Fibroblast of skin of back (primary cell): Measurements from ENCODE around the gene NTM.

Source experiments
- DNase-seq: peaks from one replicate; pipeline ENCODE4 v3.0.0-alpha.2; 2013

NTM gene

GRCh38 chr11:132126973-132127899 lies 756.8 kb downstream of the NTM start:
- DNase-seq = peak; percentile 91

DNA sequence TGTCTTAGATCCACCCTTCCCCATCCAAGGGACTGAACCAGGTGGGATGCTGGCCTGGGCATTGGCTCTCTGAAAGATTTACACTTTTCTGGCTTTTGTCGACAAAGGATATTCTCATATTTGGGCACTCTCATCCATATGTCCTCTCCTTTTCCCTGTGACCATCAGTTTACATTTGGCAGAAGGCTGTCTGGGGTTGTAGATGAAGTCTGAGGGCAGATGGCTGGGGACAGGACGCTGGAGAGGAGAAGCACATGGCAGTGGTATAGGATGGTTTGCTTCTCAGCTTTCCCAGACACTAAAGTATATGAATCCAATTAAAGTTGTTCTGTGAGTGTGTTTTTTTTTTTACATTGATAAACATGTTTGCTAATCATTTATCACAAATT lies 757.5 kb downstream of the NTM start:
- DNase-seq = no peak

GRCh38 chr11:132131047-132131446 lies 760.6 kb downstream of the NTM start:
- DNase-seq = peak; percentile 31

DNA sequence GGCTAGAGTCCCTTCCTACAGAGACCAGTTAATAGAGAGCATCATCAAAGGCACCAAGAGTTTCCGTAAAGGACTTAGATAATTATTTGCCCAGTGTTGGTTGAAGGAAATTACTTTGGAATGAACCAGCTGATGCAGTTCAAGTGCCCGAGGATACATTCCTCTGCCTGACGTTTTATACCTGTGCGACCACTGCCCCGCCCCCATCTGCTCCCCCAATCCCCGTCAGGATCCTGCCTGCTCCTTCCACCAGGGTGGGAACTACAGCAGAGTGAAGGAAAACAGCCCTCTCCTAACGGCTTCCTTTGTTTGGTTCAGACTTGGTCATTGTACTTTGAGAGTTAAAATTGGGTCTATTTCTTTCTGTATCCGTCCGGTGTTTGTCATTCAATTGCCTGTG lies 761.5 kb downstream of the NTM start:
- no peak for DNase-seq

DNA sequence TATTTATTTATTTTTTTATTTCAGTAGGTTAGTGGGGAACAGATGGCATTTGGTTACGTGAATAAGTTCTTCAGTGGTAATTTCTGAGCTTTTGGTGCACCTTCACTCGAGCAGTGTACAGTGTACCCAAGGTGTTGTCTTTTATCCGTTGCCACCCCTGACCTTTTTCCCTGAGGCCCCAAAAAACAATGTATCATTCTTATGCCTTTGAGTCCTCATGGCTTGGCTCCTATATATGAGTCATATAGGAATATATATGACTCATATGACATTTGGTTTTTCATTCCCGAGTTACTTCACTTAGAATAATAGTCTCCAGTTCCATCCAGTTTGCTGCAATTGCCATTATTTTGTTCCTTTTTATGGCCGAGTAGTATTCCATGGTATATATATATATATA lies 763.9 kb downstream of the NTM start:
- DNase-seq = peak; percentile 72

- no peak for DNase-seq
Observed at GRCh38 chr11:132137289-132137980, 767.0 kb downstream of the NTM start.

DNA sequence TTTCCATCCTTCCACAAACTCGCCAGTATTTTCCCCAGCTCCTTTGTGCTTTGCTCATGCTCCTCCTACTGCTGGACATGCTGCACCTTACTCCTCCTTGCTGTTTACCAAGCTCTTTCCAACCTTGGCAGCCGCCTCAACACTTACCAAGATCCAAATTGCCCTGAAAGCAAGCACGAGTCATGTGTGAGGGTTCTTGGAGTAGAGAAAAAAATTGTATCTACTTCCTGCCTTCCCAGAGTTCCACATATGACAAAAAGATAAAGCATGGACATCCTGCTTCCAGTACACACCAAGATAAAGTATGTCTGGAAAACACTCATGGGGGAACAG lies 767.5 kb downstream of the NTM start:
- DNase-seq = peak; percentile 30

GRCh38 chr11:132139181-132139580 lies 768.8 kb downstream of the NTM start:
- no peak for DNase-seq

DNA sequence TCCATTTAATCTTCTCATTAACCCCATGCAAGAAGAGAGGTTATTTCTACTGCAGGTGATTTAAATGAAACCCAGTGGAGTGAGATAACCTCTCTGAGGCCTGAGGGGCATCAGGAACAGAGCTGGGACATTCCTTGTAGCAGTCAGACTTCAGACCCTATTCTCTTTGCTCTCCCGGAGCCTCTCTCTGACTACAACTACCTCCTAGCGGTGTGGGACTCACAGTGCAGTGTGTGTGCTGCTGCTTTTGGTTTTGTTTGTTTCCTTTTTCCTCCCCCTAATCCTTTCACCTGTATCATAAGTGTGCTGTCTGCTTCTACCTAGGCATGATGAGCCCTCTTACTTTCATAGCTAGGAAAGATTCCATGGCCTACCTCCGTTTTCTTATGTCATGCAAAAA lies 769.6 kb downstream of the NTM start:
- no peak for DNase-seq

DNA sequence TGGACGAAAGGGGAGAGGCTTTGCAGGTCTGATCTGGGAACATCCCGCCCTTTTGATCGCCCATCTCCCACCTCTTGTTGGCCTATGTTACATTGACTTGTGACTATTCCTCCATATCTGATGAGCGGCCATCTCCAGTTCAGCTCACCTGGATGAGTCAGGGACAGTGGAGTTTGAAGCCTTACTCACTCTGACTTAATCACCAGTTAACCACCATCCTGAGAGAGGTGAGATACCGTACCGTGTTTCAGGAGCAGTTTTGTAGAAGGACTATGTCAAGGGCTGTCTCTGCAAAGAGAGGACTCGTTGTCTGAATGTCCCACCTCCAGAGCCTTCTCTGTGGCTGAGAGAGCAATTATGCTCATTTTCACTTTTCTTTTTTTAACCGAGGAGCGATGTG lies 771.7 kb downstream of the NTM start:
- DNase-seq = no peak

- DNase-seq = no peak
Observed at GRCh38 chr11:132142554-132142953, 772.1 kb downstream of the NTM start.

DNA sequence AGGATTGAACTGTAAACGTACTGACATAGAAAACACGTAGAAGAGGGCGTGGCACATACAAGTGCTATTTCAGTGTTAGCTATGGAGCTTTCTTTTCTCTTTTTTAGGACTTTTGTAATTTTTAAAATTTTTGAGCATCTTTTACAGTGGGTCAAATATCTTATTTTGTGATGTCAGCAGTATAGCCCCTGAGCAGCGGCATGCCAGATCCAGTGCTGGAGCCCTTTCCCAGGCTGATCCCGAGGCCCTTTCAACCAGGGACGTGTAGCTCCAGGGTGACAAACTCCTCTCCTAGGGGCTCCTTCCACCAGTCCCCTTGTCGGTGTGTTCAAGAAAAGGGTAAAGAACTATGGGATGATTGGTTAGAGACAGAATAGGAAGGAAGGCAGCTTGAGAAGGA lies 777.0 kb downstream of the NTM start:
- DNase-seq = no peak

DNA sequence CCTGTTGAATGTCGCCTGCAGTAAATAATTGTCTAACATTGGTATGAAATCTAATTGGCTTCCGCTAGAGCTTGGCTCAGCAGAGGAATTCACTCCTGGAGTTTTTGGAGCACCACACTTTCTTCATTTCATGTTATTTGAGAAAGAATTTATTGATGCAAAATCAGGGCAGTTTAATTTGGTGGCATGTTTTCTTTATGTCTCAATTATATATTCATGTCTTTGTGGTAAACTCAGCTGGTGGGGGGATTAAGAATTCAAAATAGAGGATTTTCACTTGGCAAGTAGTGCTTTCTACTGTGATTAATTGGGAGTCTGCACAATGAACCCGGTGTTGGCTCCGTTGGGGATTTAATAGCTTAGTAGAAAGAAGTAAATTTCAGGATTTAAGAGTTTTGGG lies 784.4 kb downstream of the NTM start:
- DNase-seq = no peak

DNA sequence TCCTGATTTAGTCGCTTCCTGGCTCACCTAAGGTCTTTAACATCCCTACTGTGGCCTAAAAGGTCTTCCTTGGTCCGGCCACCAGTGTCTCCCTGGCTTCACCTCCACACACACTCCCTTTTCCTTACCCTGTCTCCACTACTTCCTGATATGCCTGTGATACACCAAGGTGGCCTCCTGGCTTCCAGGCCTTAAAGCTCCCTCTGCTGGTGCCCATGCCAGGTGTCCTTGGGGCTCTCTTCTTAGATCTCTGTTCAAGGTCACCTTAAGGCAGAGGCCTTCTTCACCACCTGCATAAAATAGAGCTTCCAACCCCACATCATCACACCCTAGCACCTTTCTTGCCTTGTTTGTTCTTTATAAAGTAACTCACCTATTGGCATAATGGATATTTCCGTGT lies 787.7 kb downstream of the NTM start:
- DNase-seq = peak; percentile 23

- peak; percentile 32 for DNase-seq
Observed at GRCh38 chr11:132158696-132159095, 788.3 kb downstream of the NTM start.

DNA sequence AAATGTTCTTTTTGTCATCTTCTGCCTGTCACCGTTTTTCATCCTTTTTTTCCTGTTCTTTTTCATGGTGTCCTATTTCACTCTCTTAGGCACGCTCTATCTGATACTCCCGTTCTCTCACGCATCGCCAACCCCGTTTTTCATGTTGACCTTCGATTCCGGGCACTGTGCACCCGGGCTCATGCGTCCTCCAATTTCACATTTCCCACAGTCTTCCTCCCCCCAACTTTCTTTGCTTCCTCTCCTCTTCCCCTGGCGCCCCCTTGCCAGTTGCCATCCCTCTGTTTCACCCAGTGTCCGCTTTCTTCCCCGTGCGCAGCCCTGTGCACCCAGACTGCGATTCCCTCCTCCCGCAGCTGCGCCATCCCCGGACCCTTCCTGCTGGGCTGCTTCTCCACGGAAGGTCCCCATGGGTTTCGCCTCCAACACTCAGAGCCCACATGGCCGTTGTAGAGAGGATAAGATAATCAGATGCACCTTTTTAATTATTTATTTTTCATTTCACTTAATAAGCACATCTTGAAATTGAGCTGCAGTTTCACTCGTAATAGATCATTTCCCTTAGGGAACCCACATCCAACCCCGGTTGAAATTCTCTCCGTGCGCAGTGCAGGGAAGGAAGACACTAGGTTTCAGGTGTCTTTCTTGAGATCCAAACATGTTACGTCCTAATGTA lies 791.1 kb downstream of the NTM start:
- no peak for DNase-seq

DNA sequence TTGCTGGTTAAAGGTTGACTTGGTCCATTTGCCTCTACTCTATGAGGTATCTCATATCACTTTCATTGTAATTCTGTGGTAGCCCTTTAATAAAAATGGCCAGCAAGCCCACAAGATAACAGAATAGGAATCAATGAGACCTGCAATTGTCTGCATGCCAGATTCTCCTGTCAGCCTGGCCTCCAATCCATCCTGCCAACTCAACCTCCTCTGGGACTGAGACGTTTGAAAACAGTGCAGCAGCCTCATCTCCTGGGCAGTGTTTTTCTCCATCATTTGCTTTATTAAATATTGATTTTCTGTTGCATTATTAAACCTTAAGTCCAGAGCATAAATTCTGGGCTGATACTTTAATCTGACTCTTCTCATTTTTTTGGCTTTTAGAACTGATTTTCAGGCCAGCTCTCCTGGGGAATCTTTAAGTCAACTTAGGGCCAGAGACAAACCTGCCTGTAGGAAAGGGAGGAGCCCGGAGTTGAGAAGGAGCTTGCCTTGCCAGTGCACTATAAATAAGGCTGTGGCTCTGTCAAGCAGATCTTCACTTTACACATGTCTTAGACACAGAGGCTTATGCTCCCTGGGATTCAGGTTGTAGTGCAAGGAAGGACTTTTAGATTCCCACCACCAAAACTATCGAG lies 798.0 kb downstream of the NTM start:
- DNase-seq = no peak

GRCh38 chr11:132171031-132171430 lies 800.6 kb downstream of the NTM start:
- no peak for DNase-seq

GRCh38 chr11:132174362-132175255 lies 804.2 kb downstream of the NTM start:
- DNase-seq = no peak

GRCh38 chr11:132177106-132177505 lies 806.7 kb downstream of the NTM start:
- DNase-seq = peak; percentile 67

GRCh38 chr11:132184079-132184478 lies 813.7 kb downstream of the NTM start:
- DNase-seq = no peak
